ENCODE data around the gene ZNF487.
"Not testable (repeated sequence)": the region's sequence is repeated elsewhere in the genome, so short reads cannot be mapped to it uniquely, and the experiment has no call there.

Gene ZNF487

GRCh38 chr10:43430926-43431663 lies 5.8 kb upstream of the ZNF487 start:
- Histone ChIP-seq H3K9me3 (no peaks in the 10 kb centered on the region), H3K27me3 (no peaks in the 10 kb centered on the region), H3K4me1 (peaks cover 0 to 9% (median 2%) of the 10 kb centered on the region in 4 donors), H3K27ac (no peak overlapping the region), H3K4me3 (no peak overlapping the region), H3K36me3 (no peaks in the 10 kb centered on the region)
- intact Hi-C loops (cut with DNase I; ENCODE audit: low total_unique reads) = no loop called here
- TF ChIP-seq CTCF (IDR thresholded peaks at IDR 0.05) = no peak
- no peak for DNase-seq

GRCh38 chr10:43437141-43437870 lies 395 bp downstream of the ZNF487 start:
- Histone ChIP-seq H3K4me1 (peaks cover 0 to 17% (median 2%) of the 10 kb centered on the region in 4 donors), H3K27ac (peak overlapping the region; percentile 90 to 92), H3K9me3 (no peaks in the 10 kb centered on the region), H3K27me3 (no peaks in the 10 kb centered on the region), H3K36me3 (no peaks in the 10 kb centered on the region), H3K4me3 (peak overlapping the region; percentile 61)
- TF ChIP-seq CTCF (IDR thresholded peaks at IDR 0.05) = no peak
- no peak for DNase-seq
- intact Hi-C loops (cut with DNase I; ENCODE audit: low total_unique reads) = loop anchor here (5.0 kb wide), 1 partner anchor 40 kb away; no protein-coding TSS in a partner anchor

GRCh38 chr10:43440463-43441134 lies 3.7 kb downstream of the ZNF487 start:
- Histone ChIP-seq H3K4me3 (no peak overlapping the region), H3K27ac (no peak overlapping the region), H3K27me3 (no peaks in the 10 kb centered on the region), H3K36me3 (no peaks in the 10 kb centered on the region), H3K4me1 (peaks cover 0 to 12% (median 0%) of the 10 kb centered on the region in 4 donors), H3K9me3 (no peaks in the 10 kb centered on the region)
- intact Hi-C loops (cut with DNase I; ENCODE audit: low total_unique reads) = no loop called here
- no peak for DNase-seq
- TF ChIP-seq CTCF (IDR thresholded peaks at IDR 0.05) = no peak

- TF ChIP-seq CTCF (IDR thresholded peaks at IDR 0.05) = no peak
- Histone ChIP-seq H3K4me1 (no peaks in the 10 kb centered on the region), H3K36me3 (peaks cover 0 to 4% (median 0%) of the 10 kb centered on the region in 3 donors), H3K27me3 (no peaks in the 10 kb centered on the region), H3K9me3 (no peaks in the 10 kb centered on the region), H3K27ac (no peak overlapping the region), H3K4me3 (no peak overlapping the region)
- no peak for DNase-seq
- intact Hi-C loops (cut with DNase I; ENCODE audit: low total_unique reads) = no loop called here
These were observed 7.4 kb downstream of the ZNF487 start for GRCh38 chr10:43444323-43444722.

GRCh38 chr10:43444897-43445466 lies 8.1 kb downstream of the ZNF487 start:
- Histone ChIP-seq H3K27me3 (no peaks in the 10 kb centered on the region), H3K27ac (no peak overlapping the region), H3K36me3 (peaks cover 0 to 4% (median 0%) of the 10 kb centered on the region in 3 donors), H3K4me1 (no peaks in the 10 kb centered on the region), H3K4me3 (no peak overlapping the region), H3K9me3 (no peaks in the 10 kb centered on the region)
- intact Hi-C loops (cut with DNase I; ENCODE audit: low total_unique reads) = no loop called here
- no peak for DNase-seq
- TF ChIP-seq CTCF (IDR thresholded peaks at IDR 0.05) = no peak

GRCh38 chr10:43446219-43447017 lies 9.5 kb downstream of the ZNF487 start:
- H3K4me3 ChIP-seq; intact Hi-C loops (cut with DNase I; ENCODE audit: low total_unique reads); H3K27ac ChIP-seq; H3K36me3 ChIP-seq; H3K4me1 ChIP-seq; H3K27me3 ChIP-seq; H3K9me3 ChIP-seq; DNase-seq: not testable (repeated sequence)

All from tibial artery (tissue), 4 donors.